ENCODE results near the gene ITLN2.
"Not testable (repeated sequence)": the region's sequence is repeated elsewhere in the genome, so short reads cannot be mapped to it uniquely, and the experiment has no call there.

The ITLN2 gene

GRCh38 chr1:160956966-160957365 is 2.4 kb upstream of the ITLN2 start:
- Histone ChIP-seq H3K27me3 (ENCODE audit: control insufficient read depth in 1 of 2, insufficient read depth in 2 of 2, low read length in 2 of 2) (no peaks in the 10 kb centered on the region), H3K36me3 (ENCODE audit: control insufficient read depth in 1 of 2, insufficient read depth in 2 of 2, low read length in 2 of 2) (no peaks in the 10 kb centered on the region), H3K4me3 (ENCODE audit: low read depth in 1 of 2, low read length in 2 of 2) (no peak overlapping the region), H3K4me1 (ENCODE audit: control insufficient read depth in 1 of 2, insufficient read depth in 2 of 2, low read length in 2 of 2) (peaks cover 4 to 6% of the 10 kb centered on the region in 2 donors), H3K27ac (ENCODE audit: low read depth, low read length) (no peak overlapping the region), H3K9me3 (ENCODE audit: control insufficient read depth in 1 of 2, low read length in 2 of 2) (no peaks in the 10 kb centered on the region), H3K9ac (ENCODE audit: low read depth in 1 of 2, low read length in 2 of 2) (no peak overlapping the region)

DNA sequence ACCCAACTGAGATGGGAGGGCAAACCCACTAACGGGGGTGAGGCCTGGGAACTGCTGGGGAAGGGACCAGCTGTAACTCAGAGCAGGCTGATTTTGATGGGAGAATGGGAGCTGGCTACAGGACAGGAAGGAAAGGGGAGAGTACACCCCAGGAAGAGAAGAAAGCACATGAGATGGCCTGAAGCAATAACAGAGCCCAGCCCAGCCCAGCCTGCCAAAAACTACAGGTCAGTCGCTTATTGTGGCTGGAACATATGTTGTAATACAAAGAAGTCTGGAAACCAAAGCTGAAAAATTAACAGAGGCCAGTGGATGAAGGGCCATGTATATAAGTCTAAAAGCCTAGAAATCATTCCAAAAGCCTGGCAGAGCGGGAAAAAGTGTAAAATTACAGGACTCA is 1.6 kb downstream of the ITLN2 start:
- Histone ChIP-seq H3K36me3 (ENCODE audit: control insufficient read depth in 1 of 2, insufficient read depth in 2 of 2, low read length in 2 of 2) (no peaks in the 10 kb centered on the region), H3K4me3 (ENCODE audit: low read depth in 1 of 2, low read length in 2 of 2) (no peak overlapping the region), H3K9ac (ENCODE audit: low read depth in 1 of 2, low read length in 2 of 2) (no peak overlapping the region), H3K4me1 (ENCODE audit: control insufficient read depth in 1 of 2, insufficient read depth in 2 of 2, low read length in 2 of 2) (peaks cover 8% of the 10 kb centered on the region in 2 donors), H3K9me3 (ENCODE audit: control insufficient read depth in 1 of 2, low read length in 2 of 2) (no peaks in the 10 kb centered on the region), H3K27me3 (ENCODE audit: control insufficient read depth in 1 of 2, insufficient read depth in 2 of 2, low read length in 2 of 2) (no peaks in the 10 kb centered on the region), H3K27ac (ENCODE audit: low read depth, low read length) (no peak overlapping the region)

DNA sequence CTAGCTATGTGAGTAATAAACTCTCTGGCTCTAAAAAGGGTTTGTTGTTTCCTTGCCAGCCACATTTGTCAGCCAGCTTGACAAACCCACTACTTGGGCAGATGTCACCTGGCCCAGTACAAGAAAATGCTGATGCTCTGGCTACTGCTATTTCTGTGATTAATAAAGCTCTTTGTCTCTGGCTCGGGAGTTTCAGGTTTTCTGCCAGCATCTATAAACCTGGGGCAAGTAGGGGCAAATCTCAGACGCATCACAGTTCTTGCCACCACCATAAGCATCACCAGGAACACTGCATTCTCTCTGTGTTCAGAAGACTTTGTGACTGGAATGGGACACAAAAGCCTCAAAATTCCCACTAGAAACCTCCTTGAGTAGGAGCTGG is 2.5 kb downstream of the ITLN2 start:
- H3K27me3 ChIP-seq (ENCODE audit: control insufficient read depth in 1 of 2, insufficient read depth in 2 of 2, low read length in 2 of 2): no peaks in the 10 kb centered on the region
- no peak overlapping the region for H3K27ac ChIP-seq (ENCODE audit: low read depth, low read length)
- no peak overlapping the region for H3K9ac ChIP-seq (ENCODE audit: low read depth in 1 of 2, low read length in 2 of 2)
- no peaks in the 10 kb centered on the region for H3K9me3 ChIP-seq (ENCODE audit: control insufficient read depth in 1 of 2, low read length in 2 of 2)
- no peaks in the 10 kb centered on the region for H3K36me3 ChIP-seq (ENCODE audit: control insufficient read depth in 1 of 2, insufficient read depth in 2 of 2, low read length in 2 of 2)
- peaks cover 11% of the 10 kb centered on the region in 2 donors for H3K4me1 ChIP-seq (ENCODE audit: control insufficient read depth in 1 of 2, insufficient read depth in 2 of 2, low read length in 2 of 2)
- no peak overlapping the region for H3K4me3 ChIP-seq (ENCODE audit: low read depth in 1 of 2, low read length in 2 of 2)

GRCh38 chr1:160951443-160952128 is 3.0 kb downstream of the ITLN2 start:
- no peaks in the 10 kb centered on the region for H3K36me3 ChIP-seq (ENCODE audit: control insufficient read depth in 1 of 2, insufficient read depth in 2 of 2, low read length in 2 of 2)
- no peak overlapping the region for H3K9ac ChIP-seq (ENCODE audit: low read depth in 1 of 2, low read length in 2 of 2)
- H3K27me3 ChIP-seq (ENCODE audit: control insufficient read depth in 1 of 2, insufficient read depth in 2 of 2, low read length in 2 of 2): no peaks in the 10 kb centered on the region
- H3K4me3 ChIP-seq (ENCODE audit: low read depth in 1 of 2, low read length in 2 of 2): no peak overlapping the region
- H3K9me3 ChIP-seq (ENCODE audit: control insufficient read depth in 1 of 2, low read length in 2 of 2): no peaks in the 10 kb centered on the region
- no peak overlapping the region for H3K27ac ChIP-seq (ENCODE audit: low read depth, low read length)
- peaks cover 11 to 15% of the 10 kb centered on the region in 2 donors for H3K4me1 ChIP-seq (ENCODE audit: control insufficient read depth in 1 of 2, insufficient read depth in 2 of 2, low read length in 2 of 2)

- H3K9ac ChIP-seq (ENCODE audit: low read depth in 1 of 2, low read length in 2 of 2): no peak overlapping the region
- H3K27me3 ChIP-seq (ENCODE audit: control insufficient read depth in 1 of 2, insufficient read depth in 2 of 2, low read length in 2 of 2): no peaks in the 10 kb centered on the region
- H3K27ac ChIP-seq (ENCODE audit: low read depth, low read length): no peak overlapping the region
- no peaks in the 10 kb centered on the region for H3K9me3 ChIP-seq (ENCODE audit: control insufficient read depth in 1 of 2, low read length in 2 of 2)
- no peaks in the 10 kb centered on the region for H3K36me3 ChIP-seq (ENCODE audit: control insufficient read depth in 1 of 2, insufficient read depth in 2 of 2, low read length in 2 of 2)
- H3K4me3 ChIP-seq (ENCODE audit: low read depth in 1 of 2, low read length in 2 of 2): no peak overlapping the region
- peaks cover 11 to 15% of the 10 kb centered on the region in 2 donors for H3K4me1 ChIP-seq (ENCODE audit: control insufficient read depth in 1 of 2, insufficient read depth in 2 of 2, low read length in 2 of 2)
Observed at GRCh38 chr1:160950657-160951056, 4.0 kb downstream of the ITLN2 start.

- no peaks in the 10 kb centered on the region for H3K9me3 ChIP-seq (ENCODE audit: control insufficient read depth in 1 of 2, low read length in 2 of 2)
- H3K27me3 ChIP-seq (ENCODE audit: control insufficient read depth in 1 of 2, insufficient read depth in 2 of 2, low read length in 2 of 2): no peaks in the 10 kb centered on the region
- H3K9ac ChIP-seq (ENCODE audit: low read depth in 1 of 2, low read length in 2 of 2): no peak overlapping the region
- H3K4me1 ChIP-seq (ENCODE audit: control insufficient read depth in 1 of 2, insufficient read depth in 2 of 2, low read length in 2 of 2): peaks cover 11 to 15% of the 10 kb centered on the region in 2 donors
- H3K4me3 ChIP-seq (ENCODE audit: low read depth in 1 of 2, low read length in 2 of 2): no peak overlapping the region
- no peaks in the 10 kb centered on the region for H3K36me3 ChIP-seq (ENCODE audit: control insufficient read depth in 1 of 2, insufficient read depth in 2 of 2, low read length in 2 of 2)
- H3K27ac ChIP-seq (ENCODE audit: low read depth, low read length): no peak overlapping the region
Observed at GRCh38 chr1:160949881-160950280, 4.7 kb downstream of the ITLN2 start.

DNA sequence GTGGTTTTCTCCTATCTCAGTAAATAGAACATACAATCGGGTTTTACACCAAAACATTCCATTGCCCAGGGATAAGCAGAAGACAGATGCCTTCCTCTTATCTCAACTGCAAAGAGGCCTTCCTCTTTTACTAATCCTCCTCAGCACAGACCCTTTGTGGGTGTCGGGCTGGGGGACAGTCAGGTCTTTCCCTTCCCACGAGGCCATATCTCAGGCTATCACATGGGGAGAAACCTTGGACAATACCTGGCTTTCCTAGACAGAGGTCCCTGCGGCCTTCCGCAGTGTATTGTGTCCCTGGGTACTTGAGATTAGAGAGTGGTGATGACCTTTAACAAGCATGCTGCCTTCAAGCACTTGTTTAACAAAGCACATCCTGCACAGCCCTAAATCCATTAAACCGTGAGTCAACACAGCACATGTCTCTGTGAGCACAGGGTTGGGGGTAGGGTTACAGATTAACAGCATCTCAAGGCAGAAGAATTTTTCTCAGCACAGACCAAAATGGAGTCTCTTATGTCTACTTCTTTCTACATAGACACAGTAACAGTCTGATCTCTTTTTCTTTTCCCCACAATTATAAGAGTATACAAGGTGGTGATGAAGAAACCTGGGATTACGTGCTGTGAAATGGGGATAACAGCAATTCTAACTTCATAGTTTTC is 5.3 kb downstream of the ITLN2 start:
- not testable (repeated sequence) for H3K9ac ChIP-seq (ENCODE audit: low read depth in 1 of 2, low read length in 2 of 2); H3K4me3 ChIP-seq (ENCODE audit: low read depth in 1 of 2, low read length in 2 of 2); H3K36me3 ChIP-seq (ENCODE audit: control insufficient read depth in 1 of 2, insufficient read depth in 2 of 2, low read length in 2 of 2); H3K27ac ChIP-seq (ENCODE audit: low read depth, low read length); H3K27me3 ChIP-seq (ENCODE audit: control insufficient read depth in 1 of 2, insufficient read depth in 2 of 2, low read length in 2 of 2); H3K9me3 ChIP-seq (ENCODE audit: control insufficient read depth in 1 of 2, low read length in 2 of 2)
- peaks cover 11 to 14% of the 10 kb centered on the region in 2 donors for H3K4me1 ChIP-seq (ENCODE audit: control insufficient read depth in 1 of 2, insufficient read depth in 2 of 2, low read length in 2 of 2)

GRCh38 chr1:160947174-160947759 is 7.3 kb downstream of the ITLN2 start:
- not testable (repeated sequence) for H3K36me3 ChIP-seq (ENCODE audit: control insufficient read depth in 1 of 2, insufficient read depth in 2 of 2, low read length in 2 of 2); H3K9ac ChIP-seq (ENCODE audit: low read depth in 1 of 2, low read length in 2 of 2); H3K9me3 ChIP-seq (ENCODE audit: control insufficient read depth in 1 of 2, low read length in 2 of 2); H3K27me3 ChIP-seq (ENCODE audit: control insufficient read depth in 1 of 2, insufficient read depth in 2 of 2, low read length in 2 of 2); H3K27ac ChIP-seq (ENCODE audit: low read depth, low read length); H3K4me3 ChIP-seq (ENCODE audit: low read depth in 1 of 2, low read length in 2 of 2); H3K4me1 ChIP-seq (ENCODE audit: control insufficient read depth in 1 of 2, insufficient read depth in 2 of 2, low read length in 2 of 2)

DNA sequence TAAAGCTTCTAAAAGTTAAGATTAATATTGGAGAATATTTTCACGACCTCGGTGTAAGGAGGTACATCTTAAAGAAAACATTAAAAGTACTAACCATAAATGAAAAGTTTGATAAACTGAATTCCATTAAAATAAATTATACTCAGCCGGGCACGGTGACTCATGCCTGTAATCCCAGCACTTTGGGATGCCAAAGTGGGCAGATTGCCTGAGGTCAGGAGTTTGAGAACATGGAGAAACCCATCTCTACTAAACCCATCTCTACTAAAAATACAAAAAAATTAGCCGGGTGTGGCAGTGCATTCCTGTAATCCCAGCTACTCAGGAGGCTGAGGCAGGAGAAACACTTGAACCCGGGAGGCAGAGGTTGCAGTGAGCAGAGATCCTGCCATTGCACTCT is 8.7 kb downstream of the ITLN2 start:
- H3K27me3 ChIP-seq (ENCODE audit: control insufficient read depth in 1 of 2, insufficient read depth in 2 of 2, low read length in 2 of 2); H3K9ac ChIP-seq (ENCODE audit: low read depth in 1 of 2, low read length in 2 of 2); H3K4me3 ChIP-seq (ENCODE audit: low read depth in 1 of 2, low read length in 2 of 2); H3K27ac ChIP-seq (ENCODE audit: low read depth, low read length); H3K9me3 ChIP-seq (ENCODE audit: control insufficient read depth in 1 of 2, low read length in 2 of 2); H3K4me1 ChIP-seq (ENCODE audit: control insufficient read depth in 1 of 2, insufficient read depth in 2 of 2, low read length in 2 of 2); H3K36me3 ChIP-seq (ENCODE audit: control insufficient read depth in 1 of 2, insufficient read depth in 2 of 2, low read length in 2 of 2): not testable (repeated sequence)

GRCh38 chr1:160945079-160945478 is 9.5 kb downstream of the ITLN2 start:
- no peak overlapping the region for H3K27ac ChIP-seq (ENCODE audit: low read depth, low read length)
- no peaks in the 10 kb centered on the region for H3K27me3 ChIP-seq (ENCODE audit: control insufficient read depth in 1 of 2, insufficient read depth in 2 of 2, low read length in 2 of 2)
- peaks cover 6 to 9% of the 10 kb centered on the region in 2 donors for H3K4me1 ChIP-seq (ENCODE audit: control insufficient read depth in 1 of 2, insufficient read depth in 2 of 2, low read length in 2 of 2)
- H3K9ac ChIP-seq (ENCODE audit: low read depth in 1 of 2, low read length in 2 of 2): no peak overlapping the region
- no peak overlapping the region for H3K4me3 ChIP-seq (ENCODE audit: low read depth in 1 of 2, low read length in 2 of 2)
- no peaks in the 10 kb centered on the region for H3K9me3 ChIP-seq (ENCODE audit: control insufficient read depth in 1 of 2, low read length in 2 of 2)
- H3K36me3 ChIP-seq (ENCODE audit: control insufficient read depth in 1 of 2, insufficient read depth in 2 of 2, low read length in 2 of 2): no peaks in the 10 kb centered on the region

Data from duodenal mucosa (tissue), 2 donors.